ENCODE measurements around the gene RELL2.

The RELL2 gene

DNA sequence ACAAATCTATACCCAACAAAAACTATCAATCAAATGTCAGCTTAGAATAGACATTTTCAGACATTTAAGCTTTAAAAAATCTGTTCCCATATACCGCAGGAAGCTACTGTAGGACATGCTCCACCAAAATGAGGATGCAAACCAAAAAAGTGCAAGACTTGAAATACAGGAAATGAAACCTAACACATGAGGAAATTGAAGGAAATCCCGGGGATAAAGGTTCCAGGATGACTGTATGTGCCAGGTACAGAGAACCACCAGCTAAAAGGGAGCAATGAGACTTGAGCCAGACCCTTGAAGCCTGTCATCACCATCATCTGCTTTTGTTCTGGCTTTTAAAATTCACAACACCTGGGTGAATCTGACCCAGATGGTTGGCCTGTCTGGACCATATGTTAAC, 39.4 kb upstream of the RELL2 start:
- Histone ChIP-seq H3K27me3 (ENCODE audit: insufficient read depth, low read length) (no peaks in the 10 kb centered on the region), H3K79me2 (ENCODE audit: insufficient read depth, low read length) (peaks cover 23% of the 10 kb centered on the region), H3K27ac (ENCODE audit: low read depth, low read length, poor library complexity, severe bottlenecking) (no peak overlapping the region), H3K9me2 (ENCODE audit: low read depth, low read length) (no peaks in the 10 kb centered on the region), H3K36me3 (ENCODE audit: insufficient read depth, low read length) (no peaks in the 10 kb centered on the region), H4K20me1 (ENCODE audit: insufficient read depth, low read length) (no peaks in the 10 kb centered on the region), H2AFZ (ENCODE audit: low read length) (no peak overlapping the region), H3K4me2 (ENCODE audit: low read length) (no peak overlapping the region), H3K9me3 (ENCODE audit: low read length) (no peaks in the 10 kb centered on the region), H3F3A (ENCODE audit: insufficient read depth, low read length) (no peaks in the 10 kb centered on the region), H3K4me3 (ENCODE audit: low read depth, low read length, poor library complexity, severe bottlenecking) (no peak overlapping the region), H3K4me1 (ENCODE audit: insufficient read depth, low read length, severe bottlenecking) (no peaks in the 10 kb centered on the region), H3K9ac (ENCODE audit: low read length) (no peak overlapping the region)
- no peak for TF ChIP-seq EZH2 (IDR thresholded peaks at IDR 0.05; ENCODE audit: borderline replicate concordance, low read length)
- TF ChIP-seq, protein P1, sequence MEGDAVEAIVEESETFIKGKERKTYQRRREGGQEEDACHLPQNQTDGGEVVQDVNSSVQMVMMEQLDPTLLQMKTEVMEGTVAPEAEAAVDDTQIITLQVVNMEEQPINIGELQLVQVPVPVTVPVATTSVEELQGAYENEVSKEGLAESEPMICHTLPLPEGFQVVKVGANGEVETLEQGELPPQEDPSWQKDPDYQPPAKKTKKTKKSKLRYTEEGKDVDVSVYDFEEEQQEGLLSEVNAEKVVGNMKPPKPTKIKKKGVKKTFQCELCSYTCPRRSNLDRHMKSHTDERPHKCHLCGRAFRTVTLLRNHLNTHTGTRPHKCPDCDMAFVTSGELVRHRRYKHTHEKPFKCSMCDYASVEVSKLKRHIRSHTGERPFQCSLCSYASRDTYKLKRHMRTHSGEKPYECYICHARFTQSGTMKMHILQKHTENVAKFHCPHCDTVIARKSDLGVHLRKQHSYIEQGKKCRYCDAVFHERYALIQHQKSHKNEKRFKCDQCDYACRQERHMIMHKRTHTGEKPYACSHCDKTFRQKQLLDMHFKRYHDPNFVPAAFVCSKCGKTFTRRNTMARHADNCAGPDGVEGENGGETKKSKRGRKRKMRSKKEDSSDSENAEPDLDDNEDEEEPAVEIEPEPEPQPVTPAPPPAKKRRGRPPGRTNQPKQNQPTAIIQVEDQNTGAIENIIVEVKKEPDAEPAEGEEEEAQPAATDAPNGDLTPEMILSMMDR (IDR thresholded peaks at IDR 0.05; ENCODE audit: low read length) = no peak

DNA sequence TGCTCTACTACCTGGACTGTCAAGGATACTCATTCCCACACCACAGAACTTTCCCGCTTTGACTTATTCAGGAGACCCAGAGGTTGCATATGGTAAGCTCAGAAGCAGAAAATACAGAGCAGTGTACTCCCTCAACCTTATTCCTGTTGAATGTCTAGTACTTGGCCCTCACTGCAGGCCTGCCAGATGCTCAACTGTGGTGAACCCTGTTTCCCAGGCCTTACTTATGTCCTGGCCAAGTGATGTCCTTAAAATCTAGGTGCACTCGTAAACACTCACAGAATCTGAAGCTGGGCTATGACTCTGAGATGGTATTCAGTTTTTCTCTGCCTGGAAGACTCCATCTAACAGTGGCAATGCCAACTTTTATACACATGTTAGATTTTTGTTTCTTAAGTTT, 39.0 kb upstream of the RELL2 start:
- Histone ChIP-seq H3K9me3 (ENCODE audit: low read length) (no peaks in the 10 kb centered on the region), H3K4me2 (ENCODE audit: low read length) (no peak overlapping the region), H3K4me1 (ENCODE audit: insufficient read depth, low read length, severe bottlenecking) (no peaks in the 10 kb centered on the region), H3K79me2 (ENCODE audit: insufficient read depth, low read length) (peaks cover 27% of the 10 kb centered on the region), H3K9me2 (ENCODE audit: low read depth, low read length) (no peaks in the 10 kb centered on the region), H2AFZ (ENCODE audit: low read length) (no peak overlapping the region), H3K27ac (ENCODE audit: low read depth, low read length, poor library complexity, severe bottlenecking) (no peak overlapping the region), H3K27me3 (ENCODE audit: insufficient read depth, low read length) (no peaks in the 10 kb centered on the region), H4K20me1 (ENCODE audit: insufficient read depth, low read length) (no peaks in the 10 kb centered on the region), H3F3A (ENCODE audit: insufficient read depth, low read length) (no peaks in the 10 kb centered on the region), H3K9ac (ENCODE audit: low read length) (no peak overlapping the region), H3K4me3 (ENCODE audit: low read depth, low read length, poor library complexity, severe bottlenecking) (no peak overlapping the region), H3K36me3 (ENCODE audit: insufficient read depth, low read length) (no peaks in the 10 kb centered on the region)
- TF ChIP-seq, protein P1 (IDR thresholded peaks at IDR 0.05; ENCODE audit: low read length) = no peak
- TF ChIP-seq EZH2 (IDR thresholded peaks at IDR 0.05; ENCODE audit: borderline replicate concordance, low read length) = no peak

DNA sequence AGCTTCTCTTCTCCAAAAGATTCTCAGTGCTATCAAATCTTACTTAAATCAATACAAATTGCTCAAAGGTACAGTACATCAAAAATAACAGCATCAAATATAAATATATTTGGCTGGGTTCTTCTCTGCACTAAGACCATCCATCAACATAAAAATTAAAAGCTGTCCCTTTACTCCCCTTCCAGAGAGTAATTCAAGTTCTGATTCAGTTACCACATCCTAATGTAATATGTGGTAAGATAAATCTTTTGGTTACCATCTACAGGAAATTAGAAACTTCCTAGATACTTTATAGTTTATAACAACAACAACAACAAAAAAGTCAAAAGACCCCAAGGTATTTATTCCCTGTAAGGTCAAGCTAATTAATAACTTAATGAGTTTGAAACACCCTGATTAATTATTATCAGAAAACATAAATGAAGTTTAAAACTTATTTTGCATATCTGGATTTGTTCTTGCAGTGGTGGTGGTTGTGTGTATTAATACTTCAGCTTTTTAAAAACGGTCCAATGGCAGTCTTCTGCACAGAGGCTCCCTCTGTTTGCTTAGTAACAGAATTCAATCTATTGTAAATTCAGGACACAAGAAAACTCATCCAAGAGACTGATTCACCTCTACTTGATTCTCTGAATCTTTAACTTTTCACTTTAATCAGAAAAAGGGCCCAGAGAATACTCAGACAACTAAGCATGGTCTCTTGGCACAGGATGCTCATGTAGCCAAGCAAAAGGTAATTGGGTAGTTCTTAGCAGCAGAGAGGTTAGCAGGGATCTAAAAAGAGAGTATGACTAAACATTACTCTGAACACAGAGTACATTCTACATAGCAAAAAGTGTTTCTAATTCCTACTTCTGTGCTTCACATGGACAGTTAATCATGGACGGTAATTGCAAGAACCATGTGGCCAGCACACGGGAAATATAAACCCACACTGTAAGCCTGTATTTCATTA, 38.1 kb upstream of the RELL2 start:
- Histone ChIP-seq H3K4me1 (ENCODE audit: insufficient read depth, low read length, severe bottlenecking) (no peaks in the 10 kb centered on the region), H3K27me3 (ENCODE audit: insufficient read depth, low read length) (no peaks in the 10 kb centered on the region), H3K9me2 (ENCODE audit: low read depth, low read length) (no peaks in the 10 kb centered on the region), H2AFZ (ENCODE audit: low read length) (no peak overlapping the region), H3F3A (ENCODE audit: insufficient read depth, low read length) (no peaks in the 10 kb centered on the region), H3K9ac (ENCODE audit: low read length) (no peak overlapping the region), H3K9me3 (ENCODE audit: low read length) (no peaks in the 10 kb centered on the region), H3K4me2 (ENCODE audit: low read length) (no peak overlapping the region), H3K36me3 (ENCODE audit: insufficient read depth, low read length) (no peaks in the 10 kb centered on the region; the same call in 1 of the 2 replicates), H3K27ac (ENCODE audit: low read depth, low read length, poor library complexity, severe bottlenecking) (no peak overlapping the region), H3K79me2 (ENCODE audit: insufficient read depth, low read length) (peaks cover 31% of the 10 kb centered on the region), H3K4me3 (ENCODE audit: low read depth, low read length, poor library complexity, severe bottlenecking) (no peak overlapping the region), H4K20me1 (ENCODE audit: insufficient read depth, low read length) (no peaks in the 10 kb centered on the region)
- no peak for TF ChIP-seq EZH2 (IDR thresholded peaks at IDR 0.05; ENCODE audit: borderline replicate concordance, low read length)
- TF ChIP-seq, protein P1 (IDR thresholded peaks at IDR 0.05; ENCODE audit: low read length) = no peak

All from OCI-LY1 (cell line).